ENCODE data around the gene CDK5R2.

DNA sequence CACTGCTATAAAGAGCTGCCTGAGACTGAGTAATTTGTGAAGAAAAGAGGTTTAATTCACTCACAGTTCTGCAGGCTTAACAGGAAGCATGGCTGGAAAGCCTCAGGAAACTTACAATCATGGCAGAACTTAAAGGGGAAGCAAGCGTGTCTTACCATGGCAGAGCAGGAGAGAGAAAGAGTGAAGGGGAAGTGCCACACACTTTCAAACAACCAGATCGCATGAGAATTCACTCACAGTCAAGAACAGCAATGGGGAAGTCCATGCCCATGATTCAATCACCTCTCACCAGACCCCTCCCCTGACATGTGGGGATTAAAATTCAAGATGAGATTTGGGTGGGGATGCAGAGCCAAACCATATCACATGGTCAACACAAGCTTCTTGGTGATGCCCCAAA is 34.7 kb upstream of the CDK5R2 start:
- TF ChIP-seq, protein P1, sequence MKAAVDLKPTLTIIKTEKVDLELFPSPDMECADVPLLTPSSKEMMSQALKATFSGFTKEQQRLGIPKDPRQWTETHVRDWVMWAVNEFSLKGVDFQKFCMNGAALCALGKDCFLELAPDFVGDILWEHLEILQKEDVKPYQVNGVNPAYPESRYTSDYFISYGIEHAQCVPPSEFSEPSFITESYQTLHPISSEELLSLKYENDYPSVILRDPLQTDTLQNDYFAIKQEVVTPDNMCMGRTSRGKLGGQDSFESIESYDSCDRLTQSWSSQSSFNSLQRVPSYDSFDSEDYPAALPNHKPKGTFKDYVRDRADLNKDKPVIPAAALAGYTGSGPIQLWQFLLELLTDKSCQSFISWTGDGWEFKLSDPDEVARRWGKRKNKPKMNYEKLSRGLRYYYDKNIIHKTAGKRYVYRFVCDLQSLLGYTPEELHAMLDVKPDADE (CRISPR knock-in tag; IDR thresholded peaks at IDR 0.05) = no peak
- TF ChIP-seq ZNF776 (CRISPR knock-in tag; IDR thresholded peaks at IDR 0.05) (no peak), POLR2AphosphoS5 (IDR thresholded peaks at IDR 0.05; ENCODE audit: low read depth, low read length) (no peak), HMG20A (CRISPR knock-in tag; IDR thresholded peaks at IDR 0.05; ENCODE audit: borderline replicate concordance) (no peak), ZNF354B (CRISPR knock-in tag; IDR thresholded peaks at IDR 0.05) (no peak), ZBTB42 (CRISPR knock-in tag; IDR thresholded peaks at IDR 0.05) (no peak), ZMYM3 (CRISPR knock-in tag; IDR thresholded peaks at IDR 0.05) (no peak)
- TF ChIP-seq, protein P2, sequence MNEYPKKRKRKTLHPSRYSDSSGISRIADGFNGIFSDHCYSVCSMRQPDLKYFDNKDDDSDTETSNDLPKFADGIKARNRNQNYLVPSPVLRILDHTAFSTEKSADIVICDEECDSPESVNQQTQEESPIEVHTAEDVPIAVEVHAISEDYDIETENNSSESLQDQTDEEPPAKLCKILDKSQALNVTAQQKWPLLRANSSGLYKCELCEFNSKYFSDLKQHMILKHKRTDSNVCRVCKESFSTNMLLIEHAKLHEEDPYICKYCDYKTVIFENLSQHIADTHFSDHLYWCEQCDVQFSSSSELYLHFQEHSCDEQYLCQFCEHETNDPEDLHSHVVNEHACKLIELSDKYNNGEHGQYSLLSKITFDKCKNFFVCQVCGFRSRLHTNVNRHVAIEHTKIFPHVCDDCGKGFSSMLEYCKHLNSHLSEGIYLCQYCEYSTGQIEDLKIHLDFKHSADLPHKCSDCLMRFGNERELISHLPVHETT (CRISPR knock-in tag; conservative IDR thresholded peaks at IDR 0.05) = no peak
- TF ChIP-seq, protein P3, sequence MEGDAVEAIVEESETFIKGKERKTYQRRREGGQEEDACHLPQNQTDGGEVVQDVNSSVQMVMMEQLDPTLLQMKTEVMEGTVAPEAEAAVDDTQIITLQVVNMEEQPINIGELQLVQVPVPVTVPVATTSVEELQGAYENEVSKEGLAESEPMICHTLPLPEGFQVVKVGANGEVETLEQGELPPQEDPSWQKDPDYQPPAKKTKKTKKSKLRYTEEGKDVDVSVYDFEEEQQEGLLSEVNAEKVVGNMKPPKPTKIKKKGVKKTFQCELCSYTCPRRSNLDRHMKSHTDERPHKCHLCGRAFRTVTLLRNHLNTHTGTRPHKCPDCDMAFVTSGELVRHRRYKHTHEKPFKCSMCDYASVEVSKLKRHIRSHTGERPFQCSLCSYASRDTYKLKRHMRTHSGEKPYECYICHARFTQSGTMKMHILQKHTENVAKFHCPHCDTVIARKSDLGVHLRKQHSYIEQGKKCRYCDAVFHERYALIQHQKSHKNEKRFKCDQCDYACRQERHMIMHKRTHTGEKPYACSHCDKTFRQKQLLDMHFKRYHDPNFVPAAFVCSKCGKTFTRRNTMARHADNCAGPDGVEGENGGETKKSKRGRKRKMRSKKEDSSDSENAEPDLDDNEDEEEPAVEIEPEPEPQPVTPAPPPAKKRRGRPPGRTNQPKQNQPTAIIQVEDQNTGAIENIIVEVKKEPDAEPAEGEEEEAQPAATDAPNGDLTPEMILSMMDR (CRISPR knock-in tag; IDR thresholded peaks at IDR 0.05) = no peak
- TF ChIP-seq, protein P4, sequence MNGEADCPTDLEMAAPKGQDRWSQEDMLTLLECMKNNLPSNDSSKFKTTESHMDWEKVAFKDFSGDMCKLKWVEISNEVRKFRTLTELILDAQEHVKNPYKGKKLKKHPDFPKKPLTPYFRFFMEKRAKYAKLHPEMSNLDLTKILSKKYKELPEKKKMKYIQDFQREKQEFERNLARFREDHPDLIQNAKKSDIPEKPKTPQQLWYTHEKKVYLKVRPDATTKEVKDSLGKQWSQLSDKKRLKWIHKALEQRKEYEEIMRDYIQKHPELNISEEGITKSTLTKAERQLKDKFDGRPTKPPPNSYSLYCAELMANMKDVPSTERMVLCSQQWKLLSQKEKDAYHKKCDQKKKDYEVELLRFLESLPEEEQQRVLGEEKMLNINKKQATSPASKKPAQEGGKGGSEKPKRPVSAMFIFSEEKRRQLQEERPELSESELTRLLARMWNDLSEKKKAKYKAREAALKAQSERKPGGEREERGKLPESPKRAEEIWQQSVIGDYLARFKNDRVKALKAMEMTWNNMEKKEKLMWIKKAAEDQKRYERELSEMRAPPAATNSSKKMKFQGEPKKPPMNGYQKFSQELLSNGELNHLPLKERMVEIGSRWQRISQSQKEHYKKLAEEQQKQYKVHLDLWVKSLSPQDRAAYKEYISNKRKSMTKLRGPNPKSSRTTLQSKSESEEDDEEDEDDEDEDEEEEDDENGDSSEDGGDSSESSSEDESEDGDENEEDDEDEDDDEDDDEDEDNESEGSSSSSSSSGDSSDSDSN (CRISPR knock-in tag; IDR thresholded peaks at IDR 0.05) = no peak
